Activated T-helper 9 cell treated with anti-CD3 and anti-CD28 coated beads, Interleukin-2, amount 50 U/mL, for 16 hours (primary cell): ENCODE data around the gene NVL.
"Not testable (repeated sequence)": the region's sequence is repeated elsewhere in the genome, so short reads cannot be mapped to it uniquely, and the experiment has no call there.

Source experiments
- DNase-seq: peaks from one replicate; pipeline ENCODE4 v3.0.0-alpha.2; 2020; ENCODE audit warnings: low read depth

Gene NVL

GRCh38 chr1:224333939-224334786 lies 4.2 kb upstream of the NVL start:
- no peak for DNase-seq

- no peak for DNase-seq
Measured at GRCh38 chr1:224333309-224333926, 3.4 kb upstream of the NVL start.

GRCh38 chr1:224331824-224332223 lies 1.9 kb upstream of the NVL start:
- no peak for DNase-seq

GRCh38 chr1:224331326-224331725 lies 1.4 kb upstream of the NVL start:
- DNase-seq: no peak

- no peak for DNase-seq
Measured at GRCh38 chr1:224329484-224329841, 509 bp downstream of the NVL start.

GRCh38 chr1:224328644-224329043 lies 1.3 kb downstream of the NVL start:
- no peak for DNase-seq

- DNase-seq: no peak
Measured at GRCh38 chr1:224325959-224326358, 4.0 kb downstream of the NVL start.

- DNase-seq: no peak
Measured at GRCh38 chr1:224321706-224322105, 8.3 kb downstream of the NVL start.

GRCh38 chr1:224317383-224318045 lies 12.5 kb downstream of the NVL start:
- no peak for DNase-seq

GRCh38 chr1:224312025-224312424 lies 17.9 kb downstream of the NVL start:
- no peak for DNase-seq

- DNase-seq: not testable (repeated sequence)
Measured at GRCh38 chr1:224311503-224311902, 18.5 kb downstream of the NVL start.

GRCh38 chr1:224308064-224308463 lies 21.9 kb downstream of the NVL start:
- no peak for DNase-seq

- no peak for DNase-seq
Measured at GRCh38 chr1:224304767-224305166, 25.2 kb downstream of the NVL start.

GRCh38 chr1:224302947-224303346 lies 27.0 kb downstream of the NVL start:
- DNase-seq: no peak

- no peak for DNase-seq
Measured at GRCh38 chr1:224301391-224301790, 28.6 kb downstream of the NVL start.

- DNase-seq: no peak
Measured at GRCh38 chr1:224300346-224300745, 29.6 kb downstream of the NVL start.

- DNase-seq: no peak
Measured at GRCh38 chr1:224298346-224299330, 31.3 kb downstream of the NVL start.

GRCh38 chr1:224294775-224295174 lies 35.2 kb downstream of the NVL start:
- DNase-seq: no peak

- no peak for DNase-seq
Measured at GRCh38 chr1:224292419-224292818, 37.6 kb downstream of the NVL start.

- no peak for DNase-seq
Measured at GRCh38 chr1:224289396-224289795, 40.6 kb downstream of the NVL start.

GRCh38 chr1:224287714-224288113 lies 42.3 kb downstream of the NVL start:
- DNase-seq: no peak

- no peak for DNase-seq
Measured at GRCh38 chr1:224282140-224282539, 47.8 kb downstream of the NVL start.
